ENCODE data around the gene FOSL2.

- TF ChIP-seq CTCF (IDR thresholded peaks at IDR 0.05; ENCODE audit: low read length), result no peak
- no peak for TF ChIP-seq EZH2phosphoT487 (IDR thresholded peaks at IDR 0.05; ENCODE audit: low read length)
- TF ChIP-seq EZH2 (optimal IDR thresholded peaks at IDR 0.05; ENCODE audit: low read depth, low read length), result no peak
Measured at GRCh38 chr2:28362991-28363521, 29.6 kb upstream of the FOSL2 start.
